Measurements from ENCODE around the gene PIGU. TPM values are rescaled to one million over a fixed set of nuclear protein-coding genes. Genes with fewer than 3 reads are reported as not detected.

Gene PIGU
- total RNA-seq, 2 donors from 2014 or later, result 35.8 to 41.2 TPM

DNA sequence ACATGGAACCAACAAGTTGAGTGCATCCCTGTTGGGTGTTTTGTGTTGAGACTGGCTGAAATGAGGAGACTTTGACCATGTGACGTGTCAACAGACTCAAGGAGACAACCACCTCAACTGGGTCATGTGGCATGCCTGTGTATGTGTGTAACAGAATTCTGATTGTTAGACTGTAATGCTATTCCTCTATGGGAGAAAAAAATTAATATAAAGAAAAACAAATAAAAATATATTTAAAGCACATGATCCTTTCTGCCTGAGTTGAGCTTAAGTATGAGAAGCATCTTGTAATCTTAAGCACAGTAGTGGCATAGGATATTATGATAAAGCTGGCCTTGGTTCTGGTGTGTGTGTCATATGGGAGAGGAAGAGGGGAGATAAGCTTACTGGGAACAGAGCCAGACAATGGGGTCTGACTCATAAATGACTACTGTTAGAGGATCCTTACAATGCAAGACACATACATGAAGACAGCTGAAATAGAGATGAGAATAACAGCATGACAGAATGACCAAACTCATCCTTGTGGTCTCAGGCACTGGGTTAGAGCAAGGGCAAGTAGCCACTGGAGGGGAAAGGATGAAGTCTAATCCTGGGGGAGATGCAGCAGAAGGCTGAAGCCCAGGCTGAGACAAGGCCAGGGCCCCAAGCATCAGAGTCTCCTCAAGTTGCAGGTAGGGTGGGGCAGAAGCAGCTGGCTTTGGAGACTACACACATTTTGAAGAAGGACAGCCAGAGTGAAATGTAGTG lies 36.5 kb upstream of the PIGU start:
- H3K27ac Mint-ChIP-seq, result no peak overlapping the region
- H3K4me3 ChIP-seq (ENCODE audit: low read length), result no peak overlapping the region
- 92 to 100% methylated on average over 1 of the region's 1 CpG for WGBS, 2 experiments (ENCODE audit: insufficient coverage in 1 of 2, insufficient read length in 1 of 2)
- H3K4me1 Mint-ChIP-seq, result peaks cover 6% of the 10 kb centered on the region
- H3K36me3 ChIP-seq (ENCODE audit: control insufficient read depth, insufficient read depth, low read length), result peaks cover 35% of the 10 kb centered on the region
- H3K27me3 Mint-ChIP-seq (ENCODE audit: insufficient read depth), result peaks cover 28% of the 10 kb centered on the region
- H3K36me3 Mint-ChIP-seq (ENCODE audit: low read depth), result peaks cover 43% of the 10 kb centered on the region
- H3K9me3 Mint-ChIP-seq, result no peaks in the 10 kb centered on the region
- peaks cover 16% of the 10 kb centered on the region for H3K27me3 ChIP-seq (ENCODE audit: control insufficient read depth, insufficient read depth, low read length, poor library complexity, severe bottlenecking)
- no peaks in the 10 kb centered on the region for H3K4me1 ChIP-seq (ENCODE audit: control insufficient read depth, insufficient read depth, low read length)
- no peaks in the 10 kb centered on the region for H3K9me3 ChIP-seq (ENCODE audit: control insufficient read depth, low read length)
- no peak for DNase-seq
- TF ChIP-seq, protein P1, sequence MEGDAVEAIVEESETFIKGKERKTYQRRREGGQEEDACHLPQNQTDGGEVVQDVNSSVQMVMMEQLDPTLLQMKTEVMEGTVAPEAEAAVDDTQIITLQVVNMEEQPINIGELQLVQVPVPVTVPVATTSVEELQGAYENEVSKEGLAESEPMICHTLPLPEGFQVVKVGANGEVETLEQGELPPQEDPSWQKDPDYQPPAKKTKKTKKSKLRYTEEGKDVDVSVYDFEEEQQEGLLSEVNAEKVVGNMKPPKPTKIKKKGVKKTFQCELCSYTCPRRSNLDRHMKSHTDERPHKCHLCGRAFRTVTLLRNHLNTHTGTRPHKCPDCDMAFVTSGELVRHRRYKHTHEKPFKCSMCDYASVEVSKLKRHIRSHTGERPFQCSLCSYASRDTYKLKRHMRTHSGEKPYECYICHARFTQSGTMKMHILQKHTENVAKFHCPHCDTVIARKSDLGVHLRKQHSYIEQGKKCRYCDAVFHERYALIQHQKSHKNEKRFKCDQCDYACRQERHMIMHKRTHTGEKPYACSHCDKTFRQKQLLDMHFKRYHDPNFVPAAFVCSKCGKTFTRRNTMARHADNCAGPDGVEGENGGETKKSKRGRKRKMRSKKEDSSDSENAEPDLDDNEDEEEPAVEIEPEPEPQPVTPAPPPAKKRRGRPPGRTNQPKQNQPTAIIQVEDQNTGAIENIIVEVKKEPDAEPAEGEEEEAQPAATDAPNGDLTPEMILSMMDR (conservative IDR thresholded peaks at IDR 0.05), result no peak
- H3K27ac ChIP-seq (ENCODE audit: low read depth, low read length), result no peak overlapping the region
- no peak overlapping the region for H3K4me3 Mint-ChIP-seq
- no peak overlapping the region for H3K9ac ChIP-seq (ENCODE audit: extremely low read depth, low read length, poor library complexity, severe bottlenecking)

DNA sequence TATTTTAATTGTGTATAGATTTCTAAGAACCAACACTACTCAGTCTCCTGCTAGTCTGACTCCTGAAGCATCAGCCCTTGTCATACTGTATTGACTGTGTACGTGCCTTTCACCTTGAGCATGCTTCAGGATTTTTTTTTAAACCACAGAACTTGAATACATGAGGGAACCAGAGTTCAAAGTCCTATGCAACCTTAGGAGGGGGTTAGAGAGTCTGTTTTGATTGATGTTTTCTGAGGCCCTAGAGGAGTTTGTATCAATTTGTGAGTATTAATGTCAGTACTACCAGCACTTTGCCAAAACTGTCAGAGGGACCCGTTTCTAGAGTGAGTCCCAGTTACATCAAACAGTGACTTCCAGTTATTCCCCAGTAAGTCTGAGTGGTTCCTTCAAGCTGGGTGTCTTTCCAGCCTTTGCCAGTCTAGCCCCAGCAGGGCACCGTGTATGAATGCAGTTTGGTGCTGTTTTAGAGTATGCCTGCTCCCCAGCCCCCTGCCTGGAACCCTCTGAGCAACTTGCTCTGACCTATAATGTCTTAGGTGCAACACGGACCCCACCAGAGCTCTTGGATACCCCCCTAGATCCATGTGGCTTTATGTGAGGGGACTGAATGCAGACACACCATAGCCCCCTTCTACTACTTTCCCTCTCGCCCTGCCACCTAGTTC lies 35.8 kb upstream of the PIGU start:
- Histone ChIP-seq H3K9ac (ENCODE audit: extremely low read depth, low read length, poor library complexity, severe bottlenecking) (no peak overlapping the region), H3K27me3 (ENCODE audit: control insufficient read depth, insufficient read depth, low read length, poor library complexity, severe bottlenecking) (peaks cover 16% of the 10 kb centered on the region)
- no peak overlapping the region for H3K4me3 Mint-ChIP-seq

DNA sequence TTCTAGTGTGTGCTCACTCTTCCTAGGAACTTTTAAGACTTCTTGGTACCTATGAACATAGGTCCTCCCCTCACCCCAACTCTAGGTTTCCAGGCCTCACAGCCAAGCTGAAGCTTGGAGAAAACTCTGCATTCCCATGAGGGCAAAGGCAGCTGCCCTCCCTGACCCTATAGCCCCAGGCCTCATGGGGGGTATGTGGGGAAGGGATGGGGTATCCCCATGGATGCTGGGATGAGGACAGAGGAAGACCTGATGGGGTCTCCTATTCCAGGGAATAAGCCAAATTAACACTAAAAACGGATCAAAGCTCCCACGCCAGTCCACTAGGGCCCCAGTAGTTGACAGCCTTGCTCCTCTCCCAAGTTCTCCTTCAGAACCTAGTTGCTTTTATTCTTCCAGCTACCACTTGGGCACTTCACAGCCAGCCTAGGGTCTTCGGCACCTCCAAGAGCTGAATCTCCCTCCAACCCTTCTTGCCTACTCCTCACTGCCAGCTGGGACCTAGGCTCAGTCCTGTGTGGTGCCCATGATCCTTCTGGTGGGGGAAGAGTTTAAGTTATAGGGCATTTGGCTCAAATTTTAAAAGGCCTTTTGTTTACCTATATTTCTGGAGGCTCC lies 35.0 kb upstream of the PIGU start:
- Mint-ChIP-seq H3K27me3 (ENCODE audit: insufficient read depth) (peaks cover 39% of the 10 kb centered on the region), H3K4me1 (peaks cover 8% of the 10 kb centered on the region), H3K9me3 (no peaks in the 10 kb centered on the region), H3K27ac (no peak overlapping the region), H3K36me3 (ENCODE audit: low read depth) (peaks cover 34% of the 10 kb centered on the region), H3K4me3 (no peak overlapping the region)
- Histone ChIP-seq H3K27ac (ENCODE audit: low read depth, low read length) (no peak overlapping the region), H3K36me3 (ENCODE audit: control insufficient read depth, insufficient read depth, low read length) (peaks cover 27% of the 10 kb centered on the region), H3K9me3 (ENCODE audit: control insufficient read depth, low read length) (no peaks in the 10 kb centered on the region), H3K4me3 (ENCODE audit: low read length) (no peak overlapping the region), H3K9ac (ENCODE audit: extremely low read depth, low read length, poor library complexity, severe bottlenecking) (no peak overlapping the region), H3K27me3 (ENCODE audit: control insufficient read depth, insufficient read depth, low read length, poor library complexity, severe bottlenecking) (peaks cover 16% of the 10 kb centered on the region), H3K4me1 (ENCODE audit: control insufficient read depth, insufficient read depth, low read length) (no peaks in the 10 kb centered on the region)
- TF ChIP-seq, protein P1 (conservative IDR thresholded peaks at IDR 0.05), result no peak
- DNase-seq, result no peak
- WGBS, 2 experiments (ENCODE audit: insufficient coverage in 1 of 2, insufficient read length in 1 of 2), result 100% methylated on average over 2 to 3 of the region's 3 CpGs

More for the DNA sequence above, 35.8 kb upstream of the PIGU start:
- peaks cover 28% of the 10 kb centered on the region for H3K36me3 ChIP-seq (ENCODE audit: control insufficient read depth, insufficient read depth, low read length)
- no peak overlapping the region for H3K27ac ChIP-seq (ENCODE audit: low read depth, low read length)
- no peak for DNase-seq
- TF ChIP-seq, protein P1 (conservative IDR thresholded peaks at IDR 0.05), result no peak
- no peaks in the 10 kb centered on the region for H3K4me1 ChIP-seq (ENCODE audit: control insufficient read depth, insufficient read depth, low read length)
- no peak overlapping the region for H3K27ac Mint-ChIP-seq
- no peaks in the 10 kb centered on the region for H3K9me3 ChIP-seq (ENCODE audit: control insufficient read depth, low read length)
- no peak overlapping the region for H3K4me3 ChIP-seq (ENCODE audit: low read length)
- peaks cover 40% of the 10 kb centered on the region for H3K36me3 Mint-ChIP-seq (ENCODE audit: low read depth)
- H3K27me3 Mint-ChIP-seq (ENCODE audit: insufficient read depth), result peaks cover 35% of the 10 kb centered on the region
- 92 to 96% methylated on average over 3 to 4 of the region's 5 CpGs for WGBS, 2 experiments (ENCODE audit: insufficient coverage in 1 of 2, insufficient read length in 1 of 2)
- no peaks in the 10 kb centered on the region for H3K9me3 Mint-ChIP-seq
- peaks cover 8% of the 10 kb centered on the region for H3K4me1 Mint-ChIP-seq

Measured in endodermal cell (in vitro differentiated cells).